B cell (primary cell): ENCODE results near the gene EXD3. TPM values are rescaled to one million over a fixed set of nuclear protein-coding genes. Genes with fewer than 3 reads are reported as not detected.

Experiments
- ATAC-seq: fragments of 200-7000 bp; cut with Tn5 transposase; one replicate; pipeline ENCODE4 v1.10.0; 2021; ENCODE audit warnings: low read depth, mild to moderate bottlenecking, moderate number of reproducible peaks, moderate library complexity
- CTCF ChIA-PET: fragments of 350-600 bp; sonication (Branson Sonifier 250); formaldehyde crosslinking; loops from one replicate; lab custom pipeline; 2021; ENCODE audit warnings: antibody characterized with exemption, inconsistent platforms; lab: Charles Lee
- POLR2A ChIA-PET: fragments of 350-600 bp; sonication (Branson Sonifier 250); formaldehyde crosslinking; loops from one replicate; lab custom pipeline; 2021; ENCODE audit warnings: antibody characterized with exemption; lab: Charles Lee
- DNase-seq: peaks from one replicate; pipeline ENCODE4 v3.0.0; 2013
- H2AFZ ChIP-seq: 2 replicates; pipeline ENCODE4 v1.6.1; 2012; ENCODE audit warnings: mild to moderate bottlenecking, low read depth, low read length; ENCODE audit not compliant: insufficient read depth, poor library complexity, severe bottlenecking
- H3K27ac ChIP-seq, 2 donors: 1 replicate in 1 of 2; 2 replicates in 1 of 2; pipeline ENCODE4 v1.5.1; 2012 to 2013; ENCODE audit warnings: low read length in 2 of 2, mild to moderate bottlenecking in 2 of 2, moderate library complexity in 1 of 2
- H3K27me3 ChIP-seq, 4 experiments: fragments of 200-600 bp in 1 of 4; sonication (generic) in 1 of 4; replicated peaks in 1 of 4; 1 replicate in 2 of 4; 2 replicates in 2 of 4; pipeline versions ENCODE4 v1.6.1 to v1.7.0; 2013 to 2016; ENCODE audit warnings: low read length in 3 of 4, mild to moderate bottlenecking in 2 of 4, mixed read lengths in 1 of 4, moderate library complexity in 1 of 4; ENCODE audit not compliant: insufficient read depth in 4 of 4, control insufficient read depth in 3 of 4; ENCODE audit errors: control extremely low read depth in 1 of 4
- H3K36me3 ChIP-seq, 2 experiments: replicated peaks in 1 of 2; 1 replicate in 1 of 2; 2 replicates in 1 of 2; pipeline versions ENCODE4 v1.6.1 to v1.7.1; 2013; ENCODE audit warnings: low read length in 1 of 2; ENCODE audit not compliant: insufficient read depth in 2 of 2, control insufficient read depth in 1 of 2; ENCODE audit errors: control extremely low read depth in 1 of 2, extremely low read depth in 1 of 2
- H3K4me1 ChIP-seq, 2 donors: fragments of 200-600 bp in 1 of 2; sonication (generic) in 1 of 2; 1 replicate in 1 of 2; 2 replicates in 1 of 2; pipeline versions ENCODE4 v1.5.1 to v1.6.1; 2013 to 2017; ENCODE audit warnings: low read length in 2 of 2; ENCODE audit not compliant: control insufficient read depth in 2 of 2, insufficient read depth in 2 of 2
- H3K4me2 ChIP-seq: replicated peaks from 2 replicates; pipeline ENCODE3; 2012; ENCODE audit warnings: mild to moderate bottlenecking, low read depth, low read length; ENCODE audit not compliant: poor library complexity, severe bottlenecking
- H3K4me3 ChIP-seq, 5 experiments: fragments of 200-600 bp in 1 of 5; sonication (generic) in 1 of 5; 1 replicate in 3 of 5; 2 replicates in 2 of 5; pipeline versions ENCODE4 v1.5.1 to v1.7.0; 2011 to 2016; ENCODE audit warnings: low read length in 4 of 5, mild to moderate bottlenecking in 4 of 5, low read depth in 2 of 5, control low read depth in 1 of 5, moderate library complexity in 1 of 5; ENCODE audit not compliant: insufficient read depth in 1 of 5; ENCODE audit errors: control extremely low read depth in 1 of 5, extremely low read depth in 1 of 5
- H3K79me2 ChIP-seq: fragments of 200-600 bp; sonication (generic); one replicate; pipeline ENCODE4 v1.6.0; 2016; ENCODE audit warnings: low read length; ENCODE audit not compliant: control insufficient read depth, insufficient read depth
- H3K9ac ChIP-seq: fragments of 200-600 bp; sonication (generic); 2 replicates; pipeline ENCODE4 v1.6.1; 2017; ENCODE audit warnings: mild to moderate bottlenecking, low read length, moderate library complexity
- H3K9me3 ChIP-seq, 3 donors: one replicate each; pipeline versions ENCODE4 v1.6.1 to v1.7.1; 2013; ENCODE audit warnings: low read length in 2 of 3; ENCODE audit not compliant: control insufficient read depth in 2 of 3, insufficient read depth in 1 of 3; ENCODE audit errors: control extremely low read depth in 1 of 3
- H4K20me1 ChIP-seq: 2 replicates; pipeline ENCODE4 v1.6.0; 2012; ENCODE audit warnings: mild to moderate bottlenecking, low read length; ENCODE audit not compliant: insufficient read depth, control insufficient read depth, poor library complexity, severe bottlenecking
- H3K27ac Mint-ChIP-seq: one replicate; pipeline ENCODE4 v1.8.0; 2021; ENCODE audit warnings: mixed read lengths
- H3K27me3 Mint-ChIP-seq: one replicate; pipeline ENCODE4 v1.8.0; 2021; ENCODE audit warnings: mixed read lengths
- H3K4me1 Mint-ChIP-seq: one replicate; pipeline ENCODE4 v1.8.0; 2021; ENCODE audit warnings: mixed read lengths
- H3K4me3 Mint-ChIP-seq: one replicate; pipeline ENCODE4 v1.8.0; 2021; ENCODE audit warnings: mixed read lengths
- H3K9me3 Mint-ChIP-seq: one replicate; pipeline ENCODE4 v1.8.0; 2022; ENCODE audit warnings: mixed read lengths; ENCODE audit not compliant: insufficient read depth
- EZH2 ChIP-seq: IDR thresholded peaks from 2 replicates; pipeline ENCODE4 v1.6.1; 2012; ENCODE audit warnings: borderline replicate concordance, low read depth, mild to moderate bottlenecking, moderate library complexity, low read length; ENCODE audit not compliant: insufficient read depth, poor library complexity, severe bottlenecking
- WGBS: methylation state at CpG from one replicate; pipeline ENCODE4 v1.1.5; 2013; ENCODE audit warnings: missing lambda C conversion rate; ENCODE audit not compliant: insufficient coverage; 5-methylcytosine and 5-hydroxymethylcytosine counted together
- intact Hi-C: fragments of 100-400 bp; cut with micrococcal nuclease; formaldehyde crosslinking; loops from one replicate; pipeline ENCODE4 v1.10.0; 2022
- polyA plus RNA-seq: library from polyadenylated mRNA; depleted of rRNA; stranded (reverse); fragments of >200 nt; gene quantifications from 2 replicates; pipeline ENCODE4 v1.2.3, GENCODE V29; 2012
- total RNA-seq, 2 donors: library from RNA; stranded (reverse); fragments of 120-200 nt in 1 of 2; gene quantifications; 1 replicate in 1 of 2; 2 replicates in 1 of 2; pipeline versions ENCODE4 v1.2.3 to v1.2.4, GENCODE V29; 2013 to 2022
- TF ChIP-seq, protein P1 (sequence below): fragments of 200-600 bp; IDR thresholded peaks from one replicate; pipeline ENCODE4 v1.8.0; 2022; ENCODE audit warnings: antibody characterized with exemption, mild to moderate bottlenecking

EXD3 gene
- total and polyA plus RNA-seq, 2 donors (not counting 1 experiment from before 2014, with no cell fraction given), result 22.5 to 23.7 TPM

DNA sequence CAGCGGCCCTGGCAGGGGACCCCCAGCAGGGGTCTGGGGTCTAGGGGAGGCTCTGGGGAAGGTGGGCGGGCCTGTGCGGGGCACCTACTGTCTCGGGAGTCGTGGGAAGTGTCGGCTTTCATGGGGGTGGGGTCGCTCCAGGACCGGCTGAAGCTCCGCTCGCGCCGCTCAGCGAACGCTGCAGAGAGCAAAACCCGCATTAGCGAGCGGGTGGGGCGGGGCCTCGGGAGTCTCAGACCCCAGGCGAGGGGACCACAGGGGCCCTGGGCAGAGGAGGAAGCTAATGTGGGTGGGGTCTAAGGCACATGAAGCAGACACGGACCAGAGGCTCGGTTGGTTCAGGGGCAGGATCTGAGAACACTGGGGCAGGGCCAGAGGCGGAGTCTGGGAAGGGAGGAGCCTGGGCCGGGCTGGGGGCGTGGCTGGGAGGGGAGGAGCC is 30.7 kb upstream of the EXD3 start:
- H3K27ac Mint-ChIP-seq, result no peak overlapping the region
- H3K9me3 ChIP-seq, result peaks cover 0 to 6% (median 0%) of the 10 kb centered on the region in 3 donors
- TF ChIP-seq, protein P1, sequence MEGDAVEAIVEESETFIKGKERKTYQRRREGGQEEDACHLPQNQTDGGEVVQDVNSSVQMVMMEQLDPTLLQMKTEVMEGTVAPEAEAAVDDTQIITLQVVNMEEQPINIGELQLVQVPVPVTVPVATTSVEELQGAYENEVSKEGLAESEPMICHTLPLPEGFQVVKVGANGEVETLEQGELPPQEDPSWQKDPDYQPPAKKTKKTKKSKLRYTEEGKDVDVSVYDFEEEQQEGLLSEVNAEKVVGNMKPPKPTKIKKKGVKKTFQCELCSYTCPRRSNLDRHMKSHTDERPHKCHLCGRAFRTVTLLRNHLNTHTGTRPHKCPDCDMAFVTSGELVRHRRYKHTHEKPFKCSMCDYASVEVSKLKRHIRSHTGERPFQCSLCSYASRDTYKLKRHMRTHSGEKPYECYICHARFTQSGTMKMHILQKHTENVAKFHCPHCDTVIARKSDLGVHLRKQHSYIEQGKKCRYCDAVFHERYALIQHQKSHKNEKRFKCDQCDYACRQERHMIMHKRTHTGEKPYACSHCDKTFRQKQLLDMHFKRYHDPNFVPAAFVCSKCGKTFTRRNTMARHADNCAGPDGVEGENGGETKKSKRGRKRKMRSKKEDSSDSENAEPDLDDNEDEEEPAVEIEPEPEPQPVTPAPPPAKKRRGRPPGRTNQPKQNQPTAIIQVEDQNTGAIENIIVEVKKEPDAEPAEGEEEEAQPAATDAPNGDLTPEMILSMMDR, result no peak
- TF ChIP-seq EZH2, result no peak
- intact Hi-C loops, result loop anchor here (1.0 to 10.0 kb wide), 3 partner anchors 30 to 659 kb away; partner anchors contain the start of genes CCDC183, EXD3, MRPL41 and NOXA1
- peak overlapping the region; percentile 91 for H3K4me2 ChIP-seq
- H3K79me2 ChIP-seq, result no peaks in the 10 kb centered on the region
- peak; percentile 85 for DNase-seq
- 38% methylated on average over 22 of the region's 25 CpGs for WGBS
- H3K4me1 ChIP-seq, result peaks cover 37 to 56% of the 10 kb centered on the region in 2 donors
- ChIA-PET POLR2A (interaction anchor here (0.5 to 1.4 kb wide), 3 partner anchors 31 to 802 kb away, joined by 5 to 9 read pairs (median 8); partner anchors contain the start of genes EXD3 and NOXA1), CTCF (no interaction called here)
- no peaks in the 10 kb centered on the region for H3K9me3 Mint-ChIP-seq
- H3K27me3 ChIP-seq, result no peaks in the 10 kb centered on the region
- peak overlapping the region; percentile 49 for H3K9ac ChIP-seq
- H3K4me3 Mint-ChIP-seq, result peak overlapping the region; percentile 71
- H3K4me1 Mint-ChIP-seq, result peaks cover 29% of the 10 kb centered on the region
- H3K4me3 ChIP-seq, result peak overlapping the region in 4 of 5 experiments; percentile 11 to 51 (median 38)
- H3K36me3 ChIP-seq, result peaks cover 0 to 3% of the 10 kb centered on the region in 2 experiments
- no peak overlapping the region for H2AFZ ChIP-seq
- H4K20me1 ChIP-seq, result peaks cover 16% of the 10 kb centered on the region
- H3K27ac ChIP-seq, result no peak overlapping the region
- peak; percentile 86 for ATAC-seq
- no peaks in the 10 kb centered on the region for H3K27me3 Mint-ChIP-seq
